Stimulated activated CD8-positive, alpha-beta memory T cell treated with anti-CD3 and anti-CD28 coated beads, Interleukin-4, amount 100 ng/mL, for 4 hours (primary cell): Measurements from ENCODE around the gene PMEPA1.

Experiments
- DNase-seq, 2 donors: peaks; one replicate each; pipeline ENCODE4 v3.0.0-alpha.2; 2020; ENCODE audit warnings: low read depth in 2 of 2, low spot score in 1 of 2

PMEPA1 gene

GRCh38 chr20:57679113-57679512 lies 30.7 kb downstream of the PMEPA1 start:
- no peak for DNase-seq

- no peak for DNase-seq
These were observed 31.5 kb downstream of the PMEPA1 start for GRCh38 chr20:57678340-57678739.

GRCh38 chr20:57677584-57677982 lies 32.2 kb downstream of the PMEPA1 start:
- no peak for DNase-seq

- DNase-seq, result no peak
These were observed 32.9 kb downstream of the PMEPA1 start for GRCh38 chr20:57676589-57677583.

- DNase-seq, result no peak
These were observed 34.0 kb downstream of the PMEPA1 start for GRCh38 chr20:57675773-57676172.

- DNase-seq, result no peak
These were observed 36.8 kb downstream of the PMEPA1 start for GRCh38 chr20:57672953-57673575.

GRCh38 chr20:57672164-57672563 lies 37.7 kb downstream of the PMEPA1 start:
- DNase-seq, result no peak

- DNase-seq, result no peak
These were observed 38.2 kb downstream of the PMEPA1 start for GRCh38 chr20:57671662-57672061.

- no peak for DNase-seq
These were observed 38.8 kb downstream of the PMEPA1 start for GRCh38 chr20:57671072-57671391.

GRCh38 chr20:57670288-57671071 lies 39.3 kb downstream of the PMEPA1 start:
- DNase-seq, result no peak

GRCh38 chr20:57669632-57670031 lies 40.2 kb downstream of the PMEPA1 start:
- no peak for DNase-seq

- DNase-seq, result no peak
These were observed 41.7 kb downstream of the PMEPA1 start for GRCh38 chr20:57667924-57668782.

- no peak for DNase-seq
These were observed 42.4 kb downstream of the PMEPA1 start for GRCh38 chr20:57667388-57667787.

GRCh38 chr20:57666834-57667157 lies 43.0 kb downstream of the PMEPA1 start:
- DNase-seq, result no peak

GRCh38 chr20:57666106-57666833 lies 43.5 kb downstream of the PMEPA1 start:
- DNase-seq, result no peak

- no peak for DNase-seq
These were observed 44.2 kb downstream of the PMEPA1 start for GRCh38 chr20:57665589-57665971.

- DNase-seq, result no peak
These were observed 44.8 kb downstream of the PMEPA1 start for GRCh38 chr20:57664924-57665588.

GRCh38 chr20:57664476-57664875 lies 45.3 kb downstream of the PMEPA1 start:
- no peak for DNase-seq

- DNase-seq, result no peak
These were observed 45.9 kb downstream of the PMEPA1 start for GRCh38 chr20:57663681-57664451.
